HEK293 (cell line): ENCODE measurements around the gene BEST2.

Experiments used
- CTCF ChIA-PET: fragments of 350-600 bp; formaldehyde crosslinking; extraction: SDS; loops from one replicate; lab custom pipeline; 2021; ENCODE audit warnings: antibody characterized with exemption; lab: Yijun Ruan, JAX
- POLR2A ChIA-PET: fragments of 300-600 bp; formaldehyde crosslinking; extraction: SDS; loops from one replicate; lab custom pipeline; 2020; ENCODE audit warnings: antibody characterized with exemption, inconsistent platforms; lab: Yijun Ruan, JAX
- H3K27ac ChIP-seq: fragments of 200-500 bp; sonication (Bioruptor generic); 2 replicates; pipeline ENCODE4 v1.5.1; 2014; ENCODE audit warnings: low read depth, low read length, control low read depth, inconsistent platforms; ENCODE audit errors: extremely low read depth
- H3K36me3 ChIP-seq, 2 experiments: fragments of 200-500 bp in 1 of 2; sonication (Bioruptor generic) in 1 of 2; 1 replicate in 1 of 2; 2 replicates in 1 of 2; pipeline ENCODE4 v1.5.1; 2014 to 2017; ENCODE audit warnings: inconsistent platforms in 2 of 2, low read length in 2 of 2; ENCODE audit not compliant: control insufficient read depth in 2 of 2, insufficient read depth in 1 of 2
- H3K4me1 ChIP-seq: fragments of 200-500 bp; sonication (Bioruptor generic); 2 replicates; pipeline ENCODE4 v1.5.1; 2014; ENCODE audit warnings: mild to moderate bottlenecking, low read length, inconsistent platforms; ENCODE audit not compliant: control insufficient read depth, insufficient read depth
- H3K4me3 ChIP-seq: 2 replicates; pipeline ENCODE4 v1.5.1; 2011; ENCODE audit warnings: low read depth, mild to moderate bottlenecking, control low read depth, low read length, moderate library complexity
- H3K9me3 ChIP-seq: fragments of 200-500 bp; sonication (Bioruptor generic); 2 replicates; pipeline ENCODE4 v1.5.1; 2014; ENCODE audit warnings: low read depth, low read length, inconsistent platforms; ENCODE audit not compliant: control insufficient read depth, insufficient read depth
- BCL11A ChIP-seq: fragments of 450-650 bp; formaldehyde crosslinking; IDR thresholded peaks from 2 replicates; pipeline ENCODE4 v1.5.1; 2016; ENCODE audit warnings: low read depth, missing biosample characterization, missing genetic modification characterization
- FEZF1 ChIP-seq: fragments of 450-650 bp; formaldehyde crosslinking; IDR thresholded peaks from 2 replicates; pipeline ENCODE4 v1.5.1; 2016; ENCODE audit warnings: missing biosample characterization, missing genetic modification characterization
- GLIS1 ChIP-seq: fragments of 450-650 bp; formaldehyde crosslinking; IDR thresholded peaks from 2 replicates; pipeline ENCODE4 v1.5.1; 2016; ENCODE audit warnings: missing biosample characterization, missing genetic modification characterization
- KLF9 ChIP-seq: fragments of 450-650 bp; formaldehyde crosslinking; IDR thresholded peaks from 2 replicates; pipeline ENCODE4 v1.5.1; 2016; ENCODE audit warnings: missing biosample characterization, missing genetic modification characterization, low read depth
- SP2 ChIP-seq: fragments of 450-650 bp; formaldehyde crosslinking; IDR thresholded peaks from 2 replicates; pipeline ENCODE4 v1.5.1; 2016; ENCODE audit warnings: missing biosample characterization, missing genetic modification characterization
- SP7 ChIP-seq: fragments of 450-650 bp; formaldehyde crosslinking; IDR thresholded peaks from 2 replicates; pipeline ENCODE4 v1.5.1; 2016; ENCODE audit warnings: missing biosample characterization, missing genetic modification characterization
- ZBTB20 ChIP-seq: fragments of 450-650 bp; formaldehyde crosslinking; IDR thresholded peaks from 2 replicates; pipeline ENCODE4 v1.5.1; 2016; ENCODE audit warnings: missing biosample characterization, missing genetic modification characterization
- ZBTB8A ChIP-seq: fragments of 450-650 bp; formaldehyde crosslinking; IDR thresholded peaks from 2 replicates; pipeline ENCODE4 v1.5.1; 2016; ENCODE audit warnings: missing biosample characterization, missing genetic modification characterization
- ZNF133 ChIP-seq: fragments of 450-650 bp; formaldehyde crosslinking; IDR thresholded peaks from 2 replicates; pipeline ENCODE4 v1.5.1; 2016; ENCODE audit warnings: missing biosample characterization, missing genetic modification characterization
- ZNF157 ChIP-seq: fragments of 450-650 bp; formaldehyde crosslinking; IDR thresholded peaks from 2 replicates; pipeline ENCODE4 v1.5.1; 2016; ENCODE audit warnings: missing biosample characterization, missing genetic modification characterization
- ZNF214 ChIP-seq: fragments of 450-650 bp; formaldehyde crosslinking; IDR thresholded peaks from 2 replicates; pipeline ENCODE4 v1.5.1; 2017; ENCODE audit warnings: missing biosample characterization, mild to moderate bottlenecking, missing genetic modification characterization, borderline replicate concordance
- ZNF324 ChIP-seq: fragments of 450-650 bp; formaldehyde crosslinking; IDR thresholded peaks from 2 replicates; pipeline ENCODE4 v1.5.1; 2016; ENCODE audit warnings: missing biosample characterization, missing genetic modification characterization
- ZNF571 ChIP-seq: fragments of 450-650 bp; formaldehyde crosslinking; IDR thresholded peaks from 2 replicates; pipeline ENCODE4 v1.5.0; 2017; ENCODE audit warnings: missing biosample characterization, missing genetic modification characterization
- ZNF658 ChIP-seq: fragments of 450-650 bp; formaldehyde crosslinking; IDR thresholded peaks from 2 replicates; pipeline ENCODE4; 2016; ENCODE audit warnings: missing biosample characterization, missing genetic modification characterization
- ZNF776 ChIP-seq: fragments of 450-650 bp; formaldehyde crosslinking; IDR thresholded peaks from 2 replicates; pipeline ENCODE4 v1.5.0; 2017; ENCODE audit warnings: missing biosample characterization, missing genetic modification characterization, borderline replicate concordance
- TF ChIP-seq, protein P1 (sequence below): fragments of 450-650 bp; formaldehyde crosslinking; IDR thresholded peaks from 2 replicates; pipeline ENCODE4 v1.5.1; 2016; ENCODE audit warnings: missing biosample characterization, missing genetic modification characterization
- TF ChIP-seq, protein P2 (sequence below): sonication (generic); formaldehyde crosslinking; IDR thresholded peaks from 2 replicates; pipeline ENCODE4 v1.8.1; 2022; ENCODE audit warnings: mild to moderate bottlenecking, moderate library complexity, missing genetic modification reagents
- TF ChIP-seq, protein P3 (sequence below): fragments of 450-650 bp; formaldehyde crosslinking; IDR thresholded peaks from 2 replicates; pipeline ENCODE4 v1.5.1; 2017; ENCODE audit warnings: missing biosample characterization, missing genetic modification characterization
- TF ChIP-seq, protein P4 (sequence below): fragments of 450-650 bp; formaldehyde crosslinking; IDR thresholded peaks from 2 replicates; pipeline ENCODE4 v1.5.0; 2017; ENCODE audit warnings: missing biosample characterization, missing genetic modification characterization, borderline replicate concordance
- TF ChIP-seq, protein P5 (sequence below): fragments of 450-650 bp; formaldehyde crosslinking; IDR thresholded peaks from 2 replicates; pipeline ENCODE4 v1.5.1; 2017; ENCODE audit warnings: missing biosample characterization, missing genetic modification characterization

Gene BEST2

DNA sequence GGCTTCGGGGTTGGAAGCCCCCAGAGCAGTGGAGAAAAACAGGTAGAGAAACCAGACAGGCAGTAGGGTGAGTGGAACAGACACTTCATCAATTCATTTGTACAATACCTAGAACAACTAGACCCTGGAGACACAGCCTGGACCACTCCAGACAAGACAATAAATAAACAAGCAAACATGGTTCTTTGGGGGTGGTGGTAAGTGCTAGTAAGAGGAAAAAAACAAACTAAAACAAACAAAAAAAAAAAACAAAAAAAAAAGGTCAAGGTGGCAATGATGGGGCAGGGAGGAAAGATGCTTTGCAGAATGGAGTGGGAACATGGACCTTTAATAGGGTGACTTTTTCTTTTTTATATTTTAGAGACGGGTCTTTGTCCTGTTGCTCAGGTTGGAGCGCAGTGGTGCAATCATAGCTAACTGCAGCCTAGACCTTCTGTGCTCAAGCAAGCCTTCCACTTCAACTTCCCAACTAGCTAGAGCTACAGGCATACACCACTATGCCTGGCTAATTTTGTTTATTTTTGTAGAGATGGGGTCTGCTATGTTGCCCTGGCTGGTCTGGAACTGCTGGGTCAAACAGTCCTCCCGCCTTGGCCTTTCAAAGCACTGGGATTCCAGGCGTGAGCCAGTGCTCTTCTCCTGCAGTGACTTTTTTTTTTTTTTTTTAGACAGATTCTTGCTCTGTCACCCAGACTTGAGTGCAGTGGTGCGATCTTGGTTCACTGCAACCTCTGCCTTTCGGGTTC, 42.8 kb downstream of the BEST2 start (continued):
- TF ChIP-seq, protein P1, sequence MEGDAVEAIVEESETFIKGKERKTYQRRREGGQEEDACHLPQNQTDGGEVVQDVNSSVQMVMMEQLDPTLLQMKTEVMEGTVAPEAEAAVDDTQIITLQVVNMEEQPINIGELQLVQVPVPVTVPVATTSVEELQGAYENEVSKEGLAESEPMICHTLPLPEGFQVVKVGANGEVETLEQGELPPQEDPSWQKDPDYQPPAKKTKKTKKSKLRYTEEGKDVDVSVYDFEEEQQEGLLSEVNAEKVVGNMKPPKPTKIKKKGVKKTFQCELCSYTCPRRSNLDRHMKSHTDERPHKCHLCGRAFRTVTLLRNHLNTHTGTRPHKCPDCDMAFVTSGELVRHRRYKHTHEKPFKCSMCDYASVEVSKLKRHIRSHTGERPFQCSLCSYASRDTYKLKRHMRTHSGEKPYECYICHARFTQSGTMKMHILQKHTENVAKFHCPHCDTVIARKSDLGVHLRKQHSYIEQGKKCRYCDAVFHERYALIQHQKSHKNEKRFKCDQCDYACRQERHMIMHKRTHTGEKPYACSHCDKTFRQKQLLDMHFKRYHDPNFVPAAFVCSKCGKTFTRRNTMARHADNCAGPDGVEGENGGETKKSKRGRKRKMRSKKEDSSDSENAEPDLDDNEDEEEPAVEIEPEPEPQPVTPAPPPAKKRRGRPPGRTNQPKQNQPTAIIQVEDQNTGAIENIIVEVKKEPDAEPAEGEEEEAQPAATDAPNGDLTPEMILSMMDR (tag by site-specific recombination) = 0 out of 2 replicates have a peak, but pooled peaks have one; percentile 7
- no peak for TF ChIP-seq SP2 (tag by site-specific recombination)

DNA sequence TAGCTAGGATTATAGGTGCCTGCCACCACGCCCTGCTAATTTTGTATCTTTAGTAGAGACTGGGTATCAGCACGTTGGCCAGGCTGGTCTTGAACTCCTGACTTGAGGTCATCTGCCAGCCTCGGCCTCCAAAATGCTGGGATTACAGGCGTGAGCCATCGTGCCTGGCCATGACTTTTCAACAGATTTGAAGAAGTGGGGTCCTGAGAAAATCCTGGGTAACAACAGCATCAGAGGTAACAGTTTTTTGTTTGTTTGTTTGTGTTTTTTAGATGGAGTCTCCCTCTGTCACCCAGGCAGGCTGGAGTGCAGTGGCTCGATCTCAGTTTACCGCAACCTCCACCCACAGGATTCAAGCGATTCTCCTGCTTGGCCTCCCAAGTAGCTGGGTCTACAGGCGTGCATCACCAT, 43.4 kb downstream of the BEST2 start:
- CTCF ChIA-PET = interaction anchor here (0.6 to 16.5 kb wide), 6 partner anchors 17 to 77 kb away, joined by 3 to 386 read pairs (median 27); partner anchors contain the start of gene HOOK2
- POLR2A ChIA-PET = interaction anchor here (0.7 to 2.6 kb wide), 5 partner anchors 11 to 1134 kb away, joined by 3 to 12 read pairs (median 4); partner anchors contain the start of gene RNASEH2A
- TF ChIP-seq, protein P2, sequence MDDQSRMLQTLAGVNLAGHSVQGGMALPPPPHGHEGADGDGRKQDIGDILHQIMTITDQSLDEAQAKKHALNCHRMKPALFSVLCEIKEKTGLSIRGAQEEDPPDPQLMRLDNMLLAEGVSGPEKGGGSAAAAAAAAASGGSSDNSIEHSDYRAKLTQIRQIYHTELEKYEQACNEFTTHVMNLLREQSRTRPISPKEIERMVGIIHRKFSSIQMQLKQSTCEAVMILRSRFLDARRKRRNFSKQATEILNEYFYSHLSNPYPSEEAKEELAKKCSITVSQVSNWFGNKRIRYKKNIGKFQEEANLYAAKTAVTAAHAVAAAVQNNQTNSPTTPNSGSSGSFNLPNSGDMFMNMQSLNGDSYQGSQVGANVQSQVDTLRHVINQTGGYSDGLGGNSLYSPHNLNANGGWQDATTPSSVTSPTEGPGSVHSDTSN = no peak
- TF ChIP-seq ZNF658 (tag by site-specific recombination) = no peak
- no peak for TF ChIP-seq ZNF571 (tag by site-specific recombination)
- TF ChIP-seq, protein P3, sequence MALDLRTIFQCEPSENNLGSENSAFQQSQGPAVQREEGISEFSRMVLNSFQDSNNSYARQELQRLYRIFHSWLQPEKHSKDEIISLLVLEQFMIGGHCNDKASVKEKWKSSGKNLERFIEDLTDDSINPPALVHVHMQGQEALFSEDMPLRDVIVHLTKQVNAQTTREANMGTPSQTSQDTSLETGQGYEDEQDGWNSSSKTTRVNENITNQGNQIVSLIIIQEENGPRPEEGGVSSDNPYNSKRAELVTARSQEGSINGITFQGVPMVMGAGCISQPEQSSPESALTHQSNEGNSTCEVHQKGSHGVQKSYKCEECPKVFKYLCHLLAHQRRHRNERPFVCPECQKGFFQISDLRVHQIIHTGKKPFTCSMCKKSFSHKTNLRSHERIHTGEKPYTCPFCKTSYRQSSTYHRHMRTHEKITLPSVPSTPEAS = no peak
- TF ChIP-seq, protein P4, sequence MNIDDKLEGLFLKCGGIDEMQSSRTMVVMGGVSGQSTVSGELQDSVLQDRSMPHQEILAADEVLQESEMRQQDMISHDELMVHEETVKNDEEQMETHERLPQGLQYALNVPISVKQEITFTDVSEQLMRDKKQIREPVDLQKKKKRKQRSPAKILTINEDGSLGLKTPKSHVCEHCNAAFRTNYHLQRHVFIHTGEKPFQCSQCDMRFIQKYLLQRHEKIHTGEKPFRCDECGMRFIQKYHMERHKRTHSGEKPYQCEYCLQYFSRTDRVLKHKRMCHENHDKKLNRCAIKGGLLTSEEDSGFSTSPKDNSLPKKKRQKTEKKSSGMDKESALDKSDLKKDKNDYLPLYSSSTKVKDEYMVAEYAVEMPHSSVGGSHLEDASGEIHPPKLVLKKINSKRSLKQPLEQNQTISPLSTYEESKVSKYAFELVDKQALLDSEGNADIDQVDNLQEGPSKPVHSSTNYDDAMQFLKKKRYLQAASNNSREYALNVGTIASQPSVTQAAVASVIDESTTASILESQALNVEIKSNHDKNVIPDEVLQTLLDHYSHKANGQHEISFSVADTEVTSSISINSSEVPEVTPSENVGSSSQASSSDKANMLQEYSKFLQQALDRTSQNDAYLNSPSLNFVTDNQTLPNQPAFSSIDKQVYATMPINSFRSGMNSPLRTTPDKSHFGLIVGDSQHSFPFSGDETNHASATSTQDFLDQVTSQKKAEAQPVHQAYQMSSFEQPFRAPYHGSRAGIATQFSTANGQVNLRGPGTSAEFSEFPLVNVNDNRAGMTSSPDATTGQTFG (tag by site-specific recombination) = no peak
- Histone ChIP-seq H3K27ac (no peak overlapping the region), H3K36me3 (peaks cover 14 to 20% of the 10 kb centered on the region in 2 experiments; a peak in 2 of 3 replicates), H3K4me1 (peaks cover 11% of the 10 kb centered on the region), H3K9me3 (no peaks in the 10 kb centered on the region), H3K4me3 (no peak overlapping the region)

DNA sequence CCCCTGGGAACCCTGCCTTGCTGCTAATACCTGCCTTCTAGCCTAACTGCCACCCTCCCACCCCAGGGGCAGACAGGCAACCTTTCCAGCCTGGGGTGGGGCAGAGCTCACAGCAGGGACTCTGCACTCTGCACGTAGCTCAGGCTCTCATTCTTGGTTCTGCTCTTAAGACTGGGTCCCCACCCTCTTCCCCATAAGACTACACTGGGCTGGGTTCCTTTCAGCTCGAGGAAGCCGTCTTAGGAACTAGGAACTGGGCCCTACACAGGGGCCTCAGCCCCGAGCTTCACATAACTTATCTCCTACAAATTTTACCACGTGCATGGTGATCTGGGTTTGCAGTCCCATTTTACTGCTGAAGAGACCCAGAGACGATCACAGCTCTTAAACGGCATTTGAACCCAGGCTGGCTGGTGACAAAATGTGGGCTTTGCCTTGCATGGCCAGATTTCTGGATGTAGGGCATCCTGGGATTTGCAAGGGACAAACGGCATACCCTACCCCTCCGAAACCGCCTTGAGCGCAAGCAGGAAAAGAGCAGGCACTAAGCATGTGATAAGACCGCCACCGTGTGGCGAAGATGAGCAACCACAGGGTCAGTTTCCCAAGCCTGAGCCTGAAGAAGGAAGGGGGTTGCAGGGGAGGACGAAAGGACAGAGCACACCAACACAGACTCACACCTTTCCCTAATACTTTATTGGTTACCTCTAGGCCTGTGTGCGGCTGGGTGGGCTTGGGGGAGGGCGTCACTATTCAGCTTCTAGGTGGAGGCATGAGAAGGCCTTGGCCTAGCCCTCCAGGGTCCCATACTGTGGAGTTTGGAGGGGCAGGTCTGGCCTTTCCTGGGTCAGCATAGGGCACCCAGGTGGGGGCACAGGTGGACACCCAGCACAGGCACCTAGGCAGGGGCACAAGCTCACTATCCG, 44.8 kb downstream of the BEST2 start:
- Histone ChIP-seq H3K27ac (no peak overlapping the region), H3K4me1 (peaks cover 4% of the 10 kb centered on the region), H3K9me3 (no peaks in the 10 kb centered on the region), H3K36me3 (peaks cover 14 to 29% of the 10 kb centered on the region in 2 experiments; a peak in 2 of 3 replicates), H3K4me3 (no peak overlapping the region)
- CTCF ChIA-PET = interaction anchor here (0.5 to 16.5 kb wide), 34 partner anchors 9 to 1047 kb away, joined by 3 to 386 read pairs (median 4); partner anchors contain the start of genes BEST2, HOOK2 and RNASEH2A
- POLR2A ChIA-PET = interaction anchor here (0.6 to 2.6 kb wide), 8 partner anchors 8 to 126 kb away, joined by 3 to 12 read pairs (median 6); partner anchors contain the start of gene RNASEH2A
- TF ChIP-seq GLIS1 (tag by site-specific recombination) (no peak), BCL11A (no peak), KLF9 (tag by site-specific recombination) (no peak), ZNF776 (tag by site-specific recombination) (no peak), FEZF1 (tag by site-specific recombination) (peak; percentile 71), ZNF324 (tag by site-specific recombination) (no peak), ZNF157 (tag by site-specific recombination) (no peak), ZNF133 (tag by site-specific recombination) (no peak), ZNF214 (tag by site-specific recombination) (no peak), ZBTB8A (0 out of 2 replicates have a peak, but pooled peaks have one; percentile 18), SP7 (peak; percentile 46; the same call in 1 of the 2 replicates), ZBTB20 (tag by site-specific recombination) (no peak)
- TF ChIP-seq, protein P5, sequence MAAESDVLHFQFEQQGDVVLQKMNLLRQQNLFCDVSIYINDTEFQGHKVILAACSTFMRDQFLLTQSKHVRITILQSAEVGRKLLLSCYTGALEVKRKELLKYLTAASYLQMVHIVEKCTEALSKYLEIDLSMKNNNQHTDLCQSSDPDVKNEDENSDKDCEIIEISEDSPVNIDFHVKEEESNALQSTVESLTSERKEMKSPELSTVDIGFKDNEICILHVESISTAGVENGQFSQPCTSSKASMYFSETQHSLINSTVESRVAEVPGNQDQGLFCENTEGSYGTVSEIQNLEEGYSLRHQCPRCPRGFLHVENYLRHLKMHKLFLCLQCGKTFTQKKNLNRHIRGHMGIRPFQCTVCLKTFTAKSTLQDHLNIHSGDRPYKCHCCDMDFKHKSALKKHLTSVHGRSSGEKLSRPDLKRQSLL (tag by site-specific recombination) = no peak
